SIG-M5 treated with dmso at 0.1 percent for 504 hours (cell line): ENCODE measurements around the gene FGD3.
A peak's percentile ranks its signal among the peaks of the same experiment; 100 is the strongest.
"Not testable (repeated sequence)": the region's sequence is repeated elsewhere in the genome, so short reads cannot be mapped to it uniquely, and the experiment has no call there.

Experiments
- DNase-seq: peaks from one replicate; lab custom pipeline; 2025; ENCODE audit not compliant: unreplicated experiment; lab: John Stamatoyannopoulos, UW

The FGD3 gene

DNA sequence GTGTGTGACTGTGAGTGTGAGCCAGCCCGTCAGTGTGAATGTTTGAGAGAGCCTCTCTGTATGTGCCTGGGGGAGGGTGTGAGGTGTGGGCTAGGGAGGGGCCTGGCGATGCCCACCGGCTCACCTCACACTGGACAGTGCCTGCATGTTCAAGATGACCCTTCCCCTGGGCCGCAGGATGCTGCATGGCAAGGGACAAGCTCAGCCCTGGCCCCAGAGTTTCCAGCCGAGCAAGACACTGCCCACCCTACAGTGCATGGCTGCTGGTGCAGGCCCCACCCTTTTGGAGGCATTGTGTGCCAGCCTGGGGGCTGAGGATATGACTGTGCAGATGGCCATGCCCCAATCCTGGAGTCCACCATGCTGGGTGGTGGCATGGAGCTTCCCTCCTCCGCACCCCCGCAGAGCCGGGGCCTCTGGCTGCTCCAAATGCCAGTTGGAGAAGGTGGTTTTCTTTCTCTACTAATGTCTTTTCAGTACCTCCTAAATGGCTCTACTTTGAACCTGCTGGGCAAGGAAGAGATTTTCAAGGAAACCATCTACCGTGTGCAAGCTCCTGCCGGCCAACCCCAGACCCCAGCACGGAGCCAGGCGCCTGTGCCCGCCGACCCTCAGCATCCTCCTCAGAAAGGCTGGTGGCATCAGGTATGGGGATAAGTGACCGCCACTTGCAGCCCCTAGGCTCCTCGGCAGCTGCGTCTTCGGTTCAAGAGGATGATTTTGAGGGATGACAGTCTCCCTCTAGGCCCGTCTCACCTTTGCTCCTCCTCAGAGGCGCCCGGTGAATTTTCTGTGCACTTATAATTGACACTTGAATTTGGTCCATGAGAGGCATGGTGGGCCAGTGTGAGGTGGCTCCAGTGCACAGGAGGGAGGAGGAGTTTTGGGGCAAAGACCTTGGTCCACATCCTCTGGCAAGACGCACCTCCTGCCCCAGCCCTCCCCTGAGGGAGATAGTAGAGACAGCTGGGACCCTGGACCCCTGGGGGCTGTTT is 27.7 kb downstream of the FGD3 start:
- DNase-seq = no peak

DNA sequence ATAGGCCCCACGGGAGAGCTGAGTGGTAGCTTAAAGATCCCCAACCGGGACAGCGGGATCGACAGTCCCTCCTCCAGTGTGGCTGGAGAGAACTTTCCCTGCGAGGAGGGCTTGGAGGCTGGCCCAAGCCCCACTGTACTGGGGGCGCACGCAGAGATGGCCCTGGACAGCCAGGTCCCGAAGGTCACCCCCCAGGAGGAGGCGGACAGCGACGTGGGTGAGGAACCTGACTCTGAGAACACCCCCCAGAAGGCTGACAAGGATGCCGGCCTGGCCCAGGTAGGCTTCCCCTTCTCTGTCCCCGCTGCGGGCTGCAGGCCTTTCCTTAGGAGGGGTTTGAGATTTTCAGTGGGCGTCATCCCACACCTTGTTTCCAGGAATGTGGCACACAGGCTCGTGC is 29.1 kb downstream of the FGD3 start:
- no peak for DNase-seq

DNA sequence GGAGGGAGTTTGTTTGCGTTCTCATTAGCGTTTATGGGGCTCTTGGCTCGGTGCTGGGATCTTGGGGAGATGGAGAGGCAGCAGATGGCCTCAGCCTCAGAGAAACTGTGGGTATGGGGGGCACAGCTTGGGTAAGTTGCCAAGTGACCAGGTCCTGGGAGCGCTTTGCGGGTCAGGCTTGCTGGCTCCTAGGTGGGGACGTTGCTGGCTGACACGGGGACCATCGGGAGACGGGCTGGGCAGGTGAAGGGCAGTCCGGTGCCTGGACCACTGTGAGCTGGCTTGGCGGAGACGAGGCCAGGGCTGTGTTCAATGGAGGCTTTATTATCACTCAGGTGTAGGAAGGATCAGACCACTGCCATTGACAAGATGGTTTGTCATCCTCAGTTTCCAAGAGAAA is 30.0 kb downstream of the FGD3 start:
- DNase-seq = no peak

DNA sequence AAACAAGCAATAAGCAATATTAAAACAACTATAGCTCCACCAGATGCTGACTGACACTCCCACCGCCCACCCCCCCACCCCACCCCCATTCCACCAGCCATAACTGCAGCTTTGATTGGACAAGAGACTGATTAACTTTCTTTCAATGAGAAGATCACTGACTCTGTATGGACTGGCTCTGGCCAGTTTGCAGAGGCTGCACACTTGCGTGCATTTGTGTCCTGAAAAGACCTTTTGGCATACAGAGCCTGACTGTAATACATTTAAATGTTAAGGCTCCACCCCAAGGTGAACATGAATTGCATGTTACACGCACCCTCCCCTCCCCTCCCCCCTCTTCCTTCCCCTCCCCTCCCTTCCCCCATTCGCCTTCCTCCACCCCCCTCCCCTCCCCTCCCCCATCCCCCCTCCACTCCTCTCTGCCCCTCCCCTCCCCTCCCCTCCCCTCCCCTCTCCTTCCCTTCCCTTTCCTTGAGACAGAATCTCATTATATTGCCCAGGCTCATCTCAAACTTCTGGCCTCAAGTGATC is 31.1 kb downstream of the FGD3 start:
- DNase-seq = no peak

DNA sequence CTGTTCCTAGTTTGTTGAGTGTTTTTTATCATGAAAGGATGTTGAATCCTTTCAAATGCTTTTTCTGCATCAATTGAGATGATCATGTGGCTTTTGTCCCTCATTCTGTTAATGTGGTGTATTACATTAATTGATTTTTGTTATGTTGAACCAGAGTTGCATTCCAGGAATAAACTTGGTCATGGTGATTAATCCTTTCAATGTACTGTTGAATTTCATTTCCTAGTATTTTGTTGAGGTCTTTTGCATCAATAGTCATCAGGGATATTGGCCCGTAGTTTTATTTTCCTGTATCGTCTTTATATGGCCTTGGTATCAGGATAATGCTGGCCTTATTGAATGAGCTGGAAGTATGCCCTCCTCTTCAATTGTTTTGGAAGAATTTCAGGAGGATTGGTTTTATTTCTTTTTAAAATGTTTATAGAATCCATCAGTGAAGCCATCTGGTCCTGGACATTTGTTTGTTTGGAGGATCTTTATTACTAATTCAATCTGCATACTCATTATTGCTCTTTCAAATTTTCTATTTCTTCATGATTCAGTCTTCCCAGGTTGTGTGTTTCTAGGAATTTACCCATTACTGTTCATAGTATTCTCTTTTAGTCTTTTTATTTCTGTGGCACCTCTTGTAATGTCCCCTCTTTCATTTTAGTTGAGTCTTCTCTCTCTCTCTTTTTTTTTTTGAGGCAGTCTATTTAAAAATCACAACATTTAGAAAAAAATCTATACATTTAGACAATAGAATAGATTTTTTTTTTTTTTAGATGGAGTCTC is 32.1 kb downstream of the FGD3 start:
- no peak for DNase-seq

DNA sequence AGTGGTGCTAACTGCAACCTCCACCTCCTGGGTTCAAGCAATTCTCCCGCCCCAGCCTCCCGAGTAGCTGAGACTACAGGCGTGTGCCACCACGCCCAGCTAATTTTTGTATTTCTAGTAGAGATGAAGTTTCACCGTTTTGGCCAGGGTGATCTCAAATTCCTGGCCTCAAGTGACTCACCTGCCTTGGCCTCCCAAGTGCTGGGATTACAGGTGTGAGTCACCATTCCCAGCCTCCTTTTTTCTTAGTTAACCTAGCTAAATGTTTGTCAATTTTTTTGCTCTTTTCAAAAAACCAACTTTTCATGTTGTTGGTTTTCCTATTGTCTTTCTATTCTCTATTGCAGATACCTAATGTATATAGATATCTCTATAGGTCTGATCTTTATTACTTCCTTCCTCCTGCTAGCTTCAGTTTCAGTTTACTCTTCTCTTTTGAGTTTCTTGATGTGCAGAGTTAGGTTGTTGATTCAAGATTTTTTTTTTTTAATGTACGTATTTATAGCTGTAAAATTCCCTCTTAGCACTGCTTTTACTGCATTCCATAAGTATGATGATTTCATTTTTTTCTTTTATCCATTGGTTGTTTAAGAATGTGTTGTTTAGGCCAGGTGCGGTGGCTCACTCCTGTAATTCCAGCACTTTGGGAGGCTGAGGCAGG is 32.9 kb downstream of the FGD3 start:
- DNase-seq = no peak

DNA sequence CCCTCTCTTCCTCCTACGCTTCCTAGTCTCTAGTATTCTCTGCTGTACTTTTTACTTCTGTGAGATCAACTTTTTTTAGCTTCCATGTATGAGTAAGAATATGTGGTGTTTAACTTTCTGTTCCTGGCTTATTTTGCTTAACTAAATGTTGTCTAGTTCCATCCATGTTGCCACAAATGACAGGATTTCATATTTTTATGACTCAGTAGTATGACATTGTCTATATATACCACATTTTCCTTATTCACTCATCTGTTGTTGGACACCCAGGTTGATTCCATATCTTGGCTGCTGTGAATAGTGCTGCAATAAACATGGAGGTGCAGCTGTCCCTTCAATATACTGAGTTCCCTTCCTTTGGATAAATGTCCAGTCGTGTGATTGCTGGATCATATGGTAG is 34.8 kb downstream of the FGD3 start:
- no peak for DNase-seq

DNA sequence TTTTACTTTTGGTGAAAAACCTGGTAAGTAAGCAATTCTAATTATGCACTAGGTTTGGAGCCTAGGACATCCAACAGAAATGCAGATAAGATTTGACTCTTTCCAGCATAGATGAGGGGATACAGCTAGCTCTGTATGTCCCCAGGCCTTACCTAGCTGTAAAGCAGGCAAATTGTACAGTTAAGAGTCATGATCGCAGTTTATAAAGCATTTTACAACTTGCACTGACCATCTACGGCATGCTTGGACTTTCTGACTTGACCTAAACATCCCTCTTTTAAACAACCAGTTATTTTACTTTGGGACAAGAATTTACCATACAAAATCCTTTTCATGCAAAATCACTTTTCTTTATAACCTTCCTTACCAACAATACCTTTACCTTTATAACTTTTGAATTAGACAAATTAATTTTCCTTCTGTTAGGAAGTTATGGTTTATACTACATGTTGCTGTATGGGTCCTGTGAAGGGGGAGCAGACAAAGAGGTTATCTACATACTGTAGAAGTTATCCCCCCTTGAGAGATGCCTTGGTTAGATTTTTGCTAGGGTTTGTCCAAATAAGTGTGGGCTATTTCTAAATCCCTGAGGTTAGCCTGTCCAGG is 36.8 kb downstream of the FGD3 start:
- no peak for DNase-seq

DNA sequence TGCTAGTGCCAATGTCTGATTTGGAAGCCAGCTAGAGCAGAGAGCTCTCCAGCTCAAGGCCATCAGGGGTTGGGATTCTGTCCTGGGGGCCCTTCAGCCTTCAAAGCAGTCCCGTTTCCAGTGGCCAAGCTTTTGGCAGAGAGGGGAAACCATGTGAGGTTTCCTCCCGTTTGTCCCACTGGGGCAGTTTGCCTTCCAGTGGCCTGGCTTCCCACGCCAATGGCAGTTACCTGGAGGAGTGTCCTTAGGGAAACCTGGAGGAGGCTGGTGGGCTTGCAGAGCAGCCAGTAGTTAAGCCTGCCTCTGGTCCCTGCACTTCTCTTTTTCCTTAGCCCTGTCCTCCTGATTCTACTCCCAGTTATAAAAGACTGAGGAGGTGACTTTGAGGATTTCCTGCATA is 37.7 kb downstream of the FGD3 start:
- no peak for DNase-seq

DNA sequence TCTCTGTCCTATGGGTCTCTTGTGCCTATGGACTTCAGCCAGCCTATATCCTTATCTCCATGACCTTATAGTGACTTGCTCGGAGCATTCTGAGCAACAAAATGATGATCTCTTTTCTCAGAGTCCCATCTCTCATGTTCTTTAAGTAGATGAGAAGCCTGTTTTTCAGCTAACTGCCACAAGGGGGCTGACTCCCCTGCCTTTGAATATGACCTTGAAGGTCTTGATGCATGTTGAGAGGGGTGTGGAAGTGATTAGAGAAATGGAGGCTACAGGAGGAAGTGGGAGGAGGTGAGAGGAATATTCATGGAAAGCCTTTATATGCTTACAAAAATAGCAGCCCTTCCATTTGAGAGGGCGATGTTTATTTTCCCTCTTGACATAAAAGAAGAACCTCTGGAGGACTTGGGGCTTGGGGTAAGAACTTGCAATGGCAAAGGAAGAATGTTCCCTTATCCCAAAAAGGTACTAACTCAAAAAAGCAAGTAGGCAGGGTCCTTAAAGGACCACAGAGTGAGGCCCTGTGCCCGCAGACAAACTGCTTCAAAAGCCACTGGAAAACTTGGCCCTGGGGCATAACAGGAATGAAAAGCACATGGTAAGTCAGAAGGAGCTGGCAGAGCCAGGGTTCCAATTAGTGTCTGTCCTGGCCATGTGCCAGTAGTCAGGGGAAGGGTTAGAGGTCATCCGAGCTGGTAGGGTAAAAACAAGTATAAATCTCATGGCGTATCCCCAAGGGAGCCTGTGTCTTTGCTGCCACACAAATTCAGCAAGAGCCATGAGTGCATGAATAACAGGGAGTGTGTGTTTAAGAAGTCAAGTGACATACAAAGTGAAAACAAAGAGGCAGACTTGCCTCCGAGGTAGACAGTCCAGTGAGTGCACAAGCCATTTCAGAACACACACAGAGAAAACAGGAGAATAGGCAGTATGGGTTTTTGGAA is 39.1 kb downstream of the FGD3 start:
- DNase-seq = peak; percentile 10

DNA sequence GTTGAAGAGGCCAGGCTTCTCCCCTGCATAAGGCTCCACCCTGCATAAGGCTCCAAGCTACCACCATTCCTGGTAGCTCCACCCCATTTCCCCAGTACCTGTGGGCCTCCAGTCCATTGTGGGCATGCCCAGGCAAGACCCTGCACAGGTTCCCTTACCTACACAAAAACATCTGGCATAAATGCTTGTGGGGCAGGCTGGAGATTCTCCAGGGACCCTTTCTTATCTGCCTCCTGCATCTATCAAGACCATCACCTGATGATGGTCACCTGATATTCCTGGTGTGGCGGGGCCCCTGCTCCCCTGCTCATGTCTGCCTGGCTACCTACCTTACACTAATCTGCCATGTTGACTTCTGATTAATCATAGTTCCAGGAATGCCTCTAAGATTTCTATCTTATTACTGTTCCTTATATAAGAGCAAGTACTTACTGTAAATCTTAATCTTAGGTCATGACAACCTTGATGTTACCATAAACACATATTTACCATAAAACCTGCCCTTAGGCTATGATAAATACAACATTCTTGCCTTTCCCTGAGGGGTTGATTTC is 41.0 kb downstream of the FGD3 start:
- no peak for DNase-seq

DNA sequence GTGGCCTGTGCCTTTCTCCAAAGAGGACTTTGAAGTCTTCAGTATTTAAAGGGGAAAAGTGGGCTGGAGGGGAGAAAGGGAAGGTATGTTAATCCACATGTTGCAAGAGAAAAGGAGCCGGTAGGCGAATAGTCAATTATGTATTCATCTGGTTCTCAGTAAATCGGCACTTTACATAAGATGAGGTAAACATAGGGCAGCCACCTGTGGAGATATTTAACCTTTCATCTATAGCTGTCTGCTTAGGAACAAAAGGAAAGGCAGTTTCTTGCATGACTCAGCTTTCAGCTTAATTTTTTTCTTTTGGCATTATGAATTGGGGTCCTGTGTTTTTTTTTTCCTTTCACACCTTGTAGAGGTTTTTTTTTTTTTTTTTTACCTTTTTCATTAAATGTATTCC is 42.2 kb downstream of the FGD3 start:
- DNase-seq = no peak

DNA sequence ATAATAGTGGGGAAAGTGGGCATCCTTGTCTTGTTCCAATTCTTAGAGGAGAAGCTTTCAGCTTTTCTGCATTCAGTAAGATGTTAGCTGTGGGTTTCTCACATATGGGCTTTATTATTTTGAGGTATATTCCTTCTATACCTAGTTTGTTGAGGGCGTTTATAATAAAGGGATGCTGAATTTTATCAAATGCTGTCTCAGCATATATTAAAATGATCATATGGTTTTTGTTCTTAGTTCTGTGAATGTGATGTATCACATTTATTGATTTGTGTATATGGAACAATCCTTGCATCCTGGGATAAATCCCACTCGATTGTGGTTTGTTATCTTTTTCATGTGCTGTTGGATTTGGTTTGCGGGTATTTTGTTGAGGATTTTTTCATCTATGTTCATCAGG is 43.1 kb downstream of the FGD3 start:
- no peak for DNase-seq

DNA sequence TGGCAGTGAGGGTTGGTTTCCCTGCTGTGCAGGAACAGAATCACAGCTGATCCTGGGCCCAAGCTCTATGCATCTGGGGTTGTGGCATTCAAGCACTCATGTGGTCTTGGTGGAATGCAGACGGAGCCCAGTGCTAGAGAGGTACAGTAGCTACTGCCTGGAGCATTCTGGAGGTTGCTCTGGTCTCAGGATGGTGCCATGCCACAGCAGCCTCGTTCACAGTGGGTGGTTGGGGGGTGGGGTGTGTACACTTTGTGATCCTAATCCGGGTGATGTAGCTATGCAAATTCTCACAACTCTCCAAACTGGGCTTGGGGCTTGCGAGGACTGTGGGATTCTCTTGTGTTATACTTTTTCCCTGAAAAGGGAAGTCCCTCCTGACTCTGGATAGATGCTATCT is 45.2 kb downstream of the FGD3 start:
- no peak for DNase-seq

DNA sequence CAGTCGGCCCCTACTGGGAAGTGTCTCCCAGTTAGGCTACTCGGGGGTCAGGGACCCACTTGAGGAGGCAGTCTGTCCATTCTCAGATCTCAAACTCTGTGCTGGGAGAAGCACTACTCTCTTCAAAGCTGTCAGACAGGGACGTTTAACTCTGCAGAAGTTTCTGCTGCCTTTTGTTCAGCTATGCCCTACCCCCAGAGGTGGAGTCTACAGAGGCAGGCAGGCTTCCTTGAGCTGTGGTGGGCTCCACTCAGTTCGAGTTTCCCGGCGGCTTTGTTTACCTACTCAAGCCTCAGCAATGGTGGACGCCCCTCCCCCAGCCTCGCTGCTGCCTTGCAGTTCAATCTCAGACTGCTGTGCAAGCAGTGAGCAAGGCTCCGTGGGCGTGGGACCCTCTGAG is 51.5 kb downstream of the FGD3 start:
- not testable (repeated sequence) for DNase-seq

DNA sequence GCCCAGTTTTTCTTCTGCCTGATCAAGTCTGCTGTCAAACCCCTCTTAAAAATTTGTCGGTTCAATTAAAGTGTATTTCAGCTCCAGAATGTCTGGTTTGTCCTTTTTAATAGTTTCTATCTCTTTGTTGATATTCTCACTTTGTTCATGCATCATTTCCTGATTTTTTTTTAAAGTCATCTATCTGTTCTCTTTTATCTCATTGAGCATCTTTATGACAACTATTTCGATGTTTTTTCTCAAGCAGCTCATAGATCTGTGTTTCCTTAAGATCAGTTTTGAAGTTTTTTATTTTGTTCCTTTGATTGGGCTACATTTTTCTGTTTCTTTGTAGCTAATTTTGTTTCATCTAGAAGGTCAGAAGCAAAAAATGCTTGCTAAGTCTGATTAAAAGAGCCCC is 53.7 kb downstream of the FGD3 start:
- DNase-seq = no peak

DNA sequence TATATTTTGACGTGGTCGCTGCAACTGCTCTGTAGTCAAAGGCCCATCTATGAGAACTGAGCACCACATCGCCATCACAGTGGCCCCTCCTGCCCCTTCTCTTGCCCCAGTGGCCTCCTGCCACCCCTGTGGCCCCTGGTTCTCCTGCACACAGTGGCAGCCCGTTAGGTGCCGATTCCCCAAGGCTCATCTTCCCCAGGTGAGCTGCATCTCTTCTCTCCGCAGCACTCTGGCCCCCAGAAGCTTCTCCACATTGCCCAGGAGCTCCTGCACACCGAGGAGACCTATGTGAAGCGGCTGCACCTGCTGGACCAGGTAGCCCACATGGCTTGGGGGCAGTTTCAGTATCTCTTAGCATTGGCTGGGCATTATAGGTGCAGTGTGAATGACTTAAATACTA is 55.4 kb downstream of the FGD3 start:
- DNase-seq = no peak

DNA sequence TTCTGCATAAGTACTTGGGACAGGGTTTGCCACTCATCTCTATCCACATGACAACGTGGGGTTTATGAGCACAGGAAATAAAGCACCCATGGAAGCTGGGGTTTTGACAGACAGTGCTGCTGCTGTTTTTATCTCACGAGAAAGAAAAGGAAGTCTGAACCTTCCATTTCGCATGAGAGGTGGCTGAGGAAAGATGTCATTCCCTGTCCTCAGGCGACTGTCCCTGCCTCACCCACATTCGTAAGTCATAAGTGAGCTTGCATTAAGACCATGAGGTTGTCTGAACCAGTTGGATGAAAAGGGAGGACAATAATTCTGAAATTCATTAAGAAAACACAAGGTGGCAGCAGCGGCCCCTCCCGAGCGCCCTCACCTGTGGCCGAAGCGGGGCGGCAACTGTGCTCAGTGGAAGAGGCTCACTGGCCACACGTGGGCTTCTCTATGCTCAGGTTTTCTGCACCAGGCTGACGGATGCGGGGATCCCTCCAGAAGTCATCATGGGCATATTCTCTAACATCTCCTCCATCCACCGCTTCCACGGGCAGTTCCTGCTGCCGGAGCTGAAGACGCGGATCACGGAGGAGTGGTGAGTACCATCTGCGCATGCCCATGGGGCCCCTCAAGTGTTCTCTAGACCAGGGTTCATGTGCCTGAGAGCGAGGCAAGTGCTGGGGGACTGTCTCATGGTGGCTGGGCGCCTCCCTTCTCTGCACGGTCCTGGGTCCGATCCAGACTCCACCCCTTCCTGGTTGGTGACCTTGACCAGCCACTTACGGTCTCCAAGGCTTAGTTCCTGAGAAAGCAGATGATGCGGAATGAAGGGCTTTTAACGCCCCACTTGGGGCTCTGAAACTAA is 56.5 kb downstream of the FGD3 start:
- DNase-seq = peak; percentile 67

DNA sequence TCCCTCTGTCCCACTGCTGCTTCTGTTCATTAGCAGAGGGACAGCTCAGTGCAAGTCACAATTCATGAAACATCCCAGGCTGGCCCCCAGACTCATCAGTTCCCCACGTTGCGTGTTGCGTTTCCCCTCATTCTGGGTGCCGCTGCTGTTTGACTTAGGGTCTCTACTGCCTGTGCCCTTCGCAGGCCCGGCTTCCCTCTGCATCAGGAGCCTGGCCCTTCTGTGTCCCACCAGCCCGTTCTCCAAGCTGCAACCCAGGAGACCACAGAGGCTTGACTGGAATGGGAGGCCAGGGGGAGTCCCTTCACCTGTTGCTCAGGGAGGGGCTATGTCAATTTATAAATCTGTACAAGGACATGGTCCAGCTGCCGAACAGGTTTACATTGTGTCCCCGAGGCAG is 57.2 kb downstream of the FGD3 start:
- DNase-seq = no peak
